Measurements from ENCODE around the gene TMPRSS12.
"Not testable (repeated sequence)": the region's sequence is repeated elsewhere in the genome, so short reads cannot be mapped to it uniquely, and the experiment has no call there.

TMPRSS12 gene

DNA sequence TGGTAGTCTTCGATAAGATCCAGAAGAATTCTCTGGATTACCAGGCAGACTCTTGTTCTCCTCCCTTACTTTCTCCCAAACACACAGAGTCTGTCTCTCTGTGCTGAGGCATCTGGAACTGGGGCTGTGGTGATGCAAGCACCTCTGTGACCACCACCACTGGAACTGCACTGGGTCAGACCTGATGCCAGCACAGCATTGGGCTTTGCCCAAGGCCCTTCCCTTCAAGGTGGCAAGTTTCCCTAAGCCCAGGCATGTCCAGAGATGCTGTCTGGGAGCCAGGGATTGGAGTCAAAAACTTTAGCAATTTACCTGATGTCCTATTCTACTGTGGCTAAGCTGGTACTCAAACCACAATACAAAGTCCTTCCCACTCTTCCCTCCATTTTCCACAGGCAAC lies 14.6 kb upstream of the TMPRSS12 start:
- Histone ChIP-seq H3K9ac (ENCODE audit: low read depth, low read length) (no peak overlapping the region), H3K36me3 (ENCODE audit: control insufficient read depth, insufficient read depth, low read length) (no peaks in the 10 kb centered on the region), H3K27me3 (ENCODE audit: control insufficient read depth, insufficient read depth, low read length) (no peaks in the 10 kb centered on the region), H3K4me3 (ENCODE audit: low read depth, low read length) (no peak overlapping the region), H3K27ac (ENCODE audit: low read depth, low read length) (no peak overlapping the region), H3K9me3 (ENCODE audit: control insufficient read depth, insufficient read depth, low read length) (peaks cover 1% of the 10 kb centered on the region; the same call in 1 of the 2 replicates), H3K4me1 (ENCODE audit: control insufficient read depth, insufficient read depth, low read length) (no peaks in the 10 kb centered on the region)

DNA sequence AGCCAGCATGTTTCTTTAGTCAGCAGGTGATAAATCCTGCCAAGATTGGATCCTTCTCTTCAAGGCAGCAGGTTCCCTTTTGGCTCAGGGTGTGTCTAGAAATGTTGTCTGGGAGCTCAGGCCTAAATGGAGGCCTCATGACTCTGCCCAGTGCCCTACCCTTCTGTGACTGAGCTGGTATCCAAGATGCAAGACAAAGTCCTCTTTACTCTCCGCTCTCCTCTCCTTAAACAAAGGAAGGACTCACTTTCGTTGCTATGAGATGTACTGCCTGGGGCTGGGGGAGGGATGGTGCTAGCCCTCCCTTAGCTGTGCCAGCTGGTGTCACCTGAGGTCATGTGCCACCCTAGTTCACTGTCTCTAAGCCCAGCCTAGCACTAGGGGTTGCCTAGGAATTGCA lies 13.8 kb upstream of the TMPRSS12 start:
- Histone ChIP-seq H3K9me3 (ENCODE audit: control insufficient read depth, insufficient read depth, low read length) (peaks cover 7% of the 10 kb centered on the region), H3K27ac (ENCODE audit: low read depth, low read length) (no peak overlapping the region), H3K9ac (ENCODE audit: low read depth, low read length) (no peak overlapping the region), H3K4me1 (ENCODE audit: control insufficient read depth, insufficient read depth, low read length) (no peaks in the 10 kb centered on the region), H3K36me3 (ENCODE audit: control insufficient read depth, insufficient read depth, low read length) (no peaks in the 10 kb centered on the region), H3K4me3 (ENCODE audit: low read depth, low read length) (no peak overlapping the region), H3K27me3 (ENCODE audit: control insufficient read depth, insufficient read depth, low read length) (no peaks in the 10 kb centered on the region)

DNA sequence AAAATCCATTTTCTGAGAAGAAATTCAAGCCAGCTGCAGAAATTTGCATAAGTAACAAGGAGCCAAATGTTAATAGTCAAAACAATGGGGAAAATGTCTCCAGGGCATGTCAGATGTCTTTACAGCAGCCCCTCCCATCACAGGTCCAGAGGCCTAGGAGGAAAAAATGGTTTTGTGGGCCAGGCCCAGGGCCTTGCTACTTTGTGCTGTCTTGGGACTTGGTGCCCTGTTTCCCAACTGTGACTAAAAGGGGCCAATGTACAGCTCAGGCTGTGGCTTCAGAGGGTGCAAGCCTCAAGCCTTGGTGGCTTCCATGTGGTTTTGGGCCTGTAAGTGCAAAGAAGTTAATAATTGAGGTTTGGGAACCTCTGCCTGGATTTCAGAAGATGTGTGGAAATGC lies 8.9 kb upstream of the TMPRSS12 start:
- not testable (repeated sequence) for H3K9ac ChIP-seq (ENCODE audit: low read depth, low read length); H3K36me3 ChIP-seq (ENCODE audit: control insufficient read depth, insufficient read depth, low read length); H3K27me3 ChIP-seq (ENCODE audit: control insufficient read depth, insufficient read depth, low read length); H3K4me3 ChIP-seq (ENCODE audit: low read depth, low read length); H3K27ac ChIP-seq (ENCODE audit: low read depth, low read length); H3K4me1 ChIP-seq (ENCODE audit: control insufficient read depth, insufficient read depth, low read length)
- H3K9me3 ChIP-seq (ENCODE audit: control insufficient read depth, insufficient read depth, low read length), result peaks cover 17% of the 10 kb centered on the region

DNA sequence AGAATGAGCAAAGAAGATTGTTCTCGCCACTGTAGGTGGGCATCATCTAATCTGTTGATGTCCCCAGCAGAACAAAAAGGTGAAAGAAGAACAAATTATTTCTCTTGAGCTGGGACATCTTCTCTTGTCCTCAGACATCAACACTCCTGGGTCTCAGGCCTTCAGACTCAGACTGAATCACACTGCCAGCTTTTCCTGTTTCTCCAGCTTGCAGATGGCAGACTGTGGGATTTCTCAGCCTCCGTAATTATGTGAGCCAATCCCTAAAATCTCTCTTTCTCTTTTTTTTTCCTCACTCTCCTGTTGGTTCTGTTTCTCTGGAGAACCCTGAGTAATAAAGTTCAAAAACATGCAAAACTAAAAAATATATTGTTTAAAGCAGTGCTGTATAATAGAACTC lies 3.7 kb upstream of the TMPRSS12 start:
- Histone ChIP-seq H3K27ac (ENCODE audit: low read depth, low read length) (no peak overlapping the region), H3K9me3 (ENCODE audit: control insufficient read depth, insufficient read depth, low read length) (peaks cover 8% of the 10 kb centered on the region), H3K9ac (ENCODE audit: low read depth, low read length) (no peak overlapping the region), H3K4me1 (ENCODE audit: control insufficient read depth, insufficient read depth, low read length) (no peaks in the 10 kb centered on the region), H3K4me3 (ENCODE audit: low read depth, low read length) (no peak overlapping the region), H3K27me3 (ENCODE audit: control insufficient read depth, insufficient read depth, low read length) (no peaks in the 10 kb centered on the region), H3K36me3 (ENCODE audit: control insufficient read depth, insufficient read depth, low read length) (no peaks in the 10 kb centered on the region)

DNA sequence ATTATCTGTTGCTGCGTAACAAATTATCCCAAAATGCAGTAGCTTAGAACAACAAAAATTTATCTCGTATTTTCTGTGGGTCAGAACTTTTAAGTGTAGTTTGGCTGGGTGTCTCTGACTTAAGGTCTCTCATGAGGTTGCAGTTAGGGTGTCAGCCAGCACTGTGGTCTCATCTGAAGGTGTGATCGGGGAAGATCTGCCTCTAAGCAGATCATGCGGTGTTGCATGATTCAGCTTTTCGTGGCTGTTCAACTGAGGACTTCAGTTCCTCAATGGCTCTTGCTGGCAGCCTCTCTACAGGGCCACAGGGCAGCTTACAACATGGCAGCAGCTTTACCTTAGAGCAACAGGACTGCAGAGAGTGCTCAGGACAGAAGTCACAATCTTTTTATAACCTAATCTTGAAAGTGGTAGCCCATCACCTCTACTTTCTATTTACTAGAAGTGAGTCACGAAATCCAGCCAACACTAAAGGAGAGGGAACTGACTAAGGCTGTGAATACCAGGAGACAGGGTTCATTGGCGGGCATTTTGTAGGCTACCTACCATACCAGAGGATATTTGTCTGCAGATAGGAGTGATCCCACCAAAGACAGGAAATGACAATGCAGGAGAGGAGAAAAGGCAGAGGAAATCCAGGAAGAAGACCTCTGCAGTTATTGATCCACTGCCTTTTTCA lies 1.8 kb upstream of the TMPRSS12 start:
- H3K27ac ChIP-seq (ENCODE audit: low read depth, low read length), result no peak overlapping the region
- H3K9me3 ChIP-seq (ENCODE audit: control insufficient read depth, insufficient read depth, low read length), result no peaks in the 10 kb centered on the region
- no peaks in the 10 kb centered on the region for H3K36me3 ChIP-seq (ENCODE audit: control insufficient read depth, insufficient read depth, low read length)
- H3K9ac ChIP-seq (ENCODE audit: low read depth, low read length), result no peak overlapping the region
- H3K4me1 ChIP-seq (ENCODE audit: control insufficient read depth, insufficient read depth, low read length), result no peaks in the 10 kb centered on the region
- H3K4me3 ChIP-seq (ENCODE audit: low read depth, low read length), result no peak overlapping the region
- no peaks in the 10 kb centered on the region for H3K27me3 ChIP-seq (ENCODE audit: control insufficient read depth, insufficient read depth, low read length)

DNA sequence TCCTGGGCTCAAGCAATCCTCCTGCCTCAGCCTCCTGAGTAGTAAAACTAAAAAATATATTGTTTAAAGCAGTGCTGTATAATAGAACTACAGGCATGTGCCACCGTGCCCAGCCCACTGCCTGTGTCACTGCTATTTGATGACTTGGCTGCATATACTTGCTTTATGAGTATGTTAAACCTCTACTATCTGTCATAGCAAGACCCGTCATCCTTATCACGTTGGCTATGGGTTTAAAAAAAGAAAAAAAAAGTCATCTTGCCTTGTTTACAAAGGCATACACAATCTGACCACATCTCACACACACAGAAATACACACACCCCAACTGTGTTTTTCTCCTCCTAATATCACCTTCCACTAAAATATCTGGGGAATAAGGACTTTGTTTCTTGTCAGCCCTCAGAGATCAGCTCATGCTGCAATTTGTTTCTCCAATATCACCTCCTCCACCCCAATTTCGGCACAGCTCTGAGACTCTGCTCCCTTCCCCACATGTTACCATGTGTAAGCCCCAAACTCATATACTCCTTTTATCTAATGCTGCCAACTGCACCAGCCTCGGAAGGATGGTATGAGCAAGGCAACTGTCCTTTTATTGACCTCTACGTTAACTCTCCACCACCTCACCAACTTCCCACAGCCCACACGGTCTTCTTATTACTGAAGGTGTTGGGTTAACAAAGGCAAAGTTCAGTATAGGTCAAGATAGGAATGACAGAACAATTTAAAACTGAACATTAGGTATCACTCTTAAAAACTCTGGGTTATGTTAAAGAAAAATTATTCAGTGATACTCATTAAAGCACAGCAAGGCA lies 802 bp upstream of the TMPRSS12 start:
- Histone ChIP-seq H3K36me3 (ENCODE audit: control insufficient read depth, insufficient read depth, low read length) (no peaks in the 10 kb centered on the region), H3K9me3 (ENCODE audit: control insufficient read depth, insufficient read depth, low read length) (no peaks in the 10 kb centered on the region), H3K4me1 (ENCODE audit: control insufficient read depth, insufficient read depth, low read length) (no peaks in the 10 kb centered on the region), H3K9ac (ENCODE audit: low read depth, low read length) (no peak overlapping the region), H3K27me3 (ENCODE audit: control insufficient read depth, insufficient read depth, low read length) (no peaks in the 10 kb centered on the region), H3K4me3 (ENCODE audit: low read depth, low read length) (no peak overlapping the region), H3K27ac (ENCODE audit: low read depth, low read length) (no peak overlapping the region)

DNA sequence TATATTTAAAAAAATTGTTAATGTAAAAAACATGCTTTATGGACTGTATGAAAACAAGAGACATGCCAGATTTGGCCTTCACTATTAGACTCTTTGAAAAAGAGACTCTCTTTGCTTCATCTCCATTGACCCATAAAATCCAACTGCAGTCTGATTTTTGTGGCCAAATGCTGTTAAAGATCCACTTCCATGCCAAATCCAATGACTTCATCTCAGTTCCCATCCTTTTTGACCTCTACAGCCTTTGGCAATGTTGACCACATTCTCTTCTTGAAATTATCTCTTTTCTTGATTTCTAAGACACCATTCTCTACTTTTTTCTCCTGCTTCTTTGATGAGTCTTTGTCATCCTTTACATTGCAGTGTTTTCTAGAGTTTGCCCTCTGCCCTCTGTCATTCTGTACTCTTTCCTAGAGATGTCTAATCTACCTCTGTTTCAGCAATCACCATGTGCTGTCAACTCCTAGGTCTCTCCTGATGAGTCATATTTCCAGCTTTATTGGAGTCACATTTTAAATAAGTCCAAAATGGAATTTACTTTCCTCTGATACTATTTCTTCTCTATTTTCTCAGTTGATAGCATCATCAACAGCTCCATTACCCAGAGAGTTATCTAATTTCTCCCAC lies 2.4 kb downstream of the TMPRSS12 start:
- H3K9me3 ChIP-seq (ENCODE audit: control insufficient read depth, insufficient read depth, low read length), result no peaks in the 10 kb centered on the region
- no peaks in the 10 kb centered on the region for H3K27me3 ChIP-seq (ENCODE audit: control insufficient read depth, insufficient read depth, low read length)
- no peaks in the 10 kb centered on the region for H3K4me1 ChIP-seq (ENCODE audit: control insufficient read depth, insufficient read depth, low read length)
- H3K4me3 ChIP-seq (ENCODE audit: low read depth, low read length), result no peak overlapping the region
- H3K9ac ChIP-seq (ENCODE audit: low read depth, low read length), result no peak overlapping the region
- H3K36me3 ChIP-seq (ENCODE audit: control insufficient read depth, insufficient read depth, low read length), result no peaks in the 10 kb centered on the region
- H3K27ac ChIP-seq (ENCODE audit: low read depth, low read length), result no peak overlapping the region

DNA sequence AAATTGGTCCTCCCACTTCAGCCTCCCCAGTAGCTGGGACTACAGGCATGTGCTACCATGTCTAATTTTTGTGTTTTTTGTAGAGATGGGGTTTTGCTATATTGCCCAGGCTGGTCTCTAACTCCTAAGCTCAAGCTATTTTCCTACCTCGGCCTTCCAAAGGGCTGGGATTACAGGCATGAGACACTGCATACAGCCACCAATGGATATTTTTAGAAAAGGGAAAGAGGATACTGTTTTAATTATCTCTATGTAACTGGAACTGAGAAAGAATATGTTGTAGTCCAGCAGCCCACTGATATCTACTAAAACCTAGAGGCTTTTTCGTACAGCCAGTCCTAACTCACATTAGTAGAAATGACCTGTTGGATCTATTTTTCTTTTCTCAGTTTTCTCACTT lies 6.2 kb downstream of the TMPRSS12 start:
- H3K9ac ChIP-seq (ENCODE audit: low read depth, low read length), result no peak overlapping the region
- H3K36me3 ChIP-seq (ENCODE audit: control insufficient read depth, insufficient read depth, low read length), result no peaks in the 10 kb centered on the region
- H3K4me1 ChIP-seq (ENCODE audit: control insufficient read depth, insufficient read depth, low read length), result no peaks in the 10 kb centered on the region
- no peaks in the 10 kb centered on the region for H3K9me3 ChIP-seq (ENCODE audit: control insufficient read depth, insufficient read depth, low read length)
- H3K27me3 ChIP-seq (ENCODE audit: control insufficient read depth, insufficient read depth, low read length), result no peaks in the 10 kb centered on the region
- H3K27ac ChIP-seq (ENCODE audit: low read depth, low read length), result no peak overlapping the region
- H3K4me3 ChIP-seq (ENCODE audit: low read depth, low read length), result no peak overlapping the region

DNA sequence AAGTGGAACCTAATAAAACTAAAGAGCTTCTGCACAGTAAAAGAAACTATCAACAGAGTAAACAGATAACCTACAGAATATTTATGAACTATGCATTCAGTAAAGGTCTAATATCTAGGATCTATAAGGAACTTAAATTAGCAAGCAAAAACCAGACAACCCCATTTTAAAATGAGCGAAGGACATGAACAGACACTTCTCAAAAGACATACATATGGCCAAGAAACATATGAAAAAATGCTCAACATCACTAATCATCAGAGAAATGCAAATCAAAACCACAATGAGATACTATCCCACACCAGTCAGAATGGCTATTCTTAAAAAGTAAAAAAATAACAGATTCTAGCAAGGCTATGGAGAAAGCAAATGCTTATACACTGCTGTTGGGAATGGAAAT lies 12.5 kb downstream of the TMPRSS12 start:
- H3K27ac ChIP-seq (ENCODE audit: low read depth, low read length); H3K4me1 ChIP-seq (ENCODE audit: control insufficient read depth, insufficient read depth, low read length); H3K4me3 ChIP-seq (ENCODE audit: low read depth, low read length); H3K27me3 ChIP-seq (ENCODE audit: control insufficient read depth, insufficient read depth, low read length); H3K9ac ChIP-seq (ENCODE audit: low read depth, low read length); H3K9me3 ChIP-seq (ENCODE audit: control insufficient read depth, insufficient read depth, low read length); H3K36me3 ChIP-seq (ENCODE audit: control insufficient read depth, insufficient read depth, low read length): not testable (repeated sequence)

DNA sequence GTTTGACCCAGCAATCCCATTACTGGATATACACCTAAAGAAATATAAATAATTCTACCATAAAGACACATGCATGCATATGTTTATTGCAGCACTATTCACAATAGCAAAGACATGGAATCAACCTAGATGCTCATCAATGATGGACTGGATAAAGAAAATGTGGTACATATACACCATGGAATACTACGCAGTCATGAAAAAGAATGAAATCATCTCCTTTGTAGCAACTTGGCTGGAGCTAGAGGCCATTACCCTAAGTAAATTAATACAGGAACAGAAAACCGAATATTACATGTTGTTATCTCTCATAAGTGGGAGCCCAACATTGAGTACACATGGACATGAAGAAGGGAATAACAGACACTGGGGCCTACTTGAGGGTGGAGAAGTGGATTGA lies 13.0 kb downstream of the TMPRSS12 start:
- not testable (repeated sequence) for H3K4me1 ChIP-seq (ENCODE audit: control insufficient read depth, insufficient read depth, low read length); H3K9me3 ChIP-seq (ENCODE audit: control insufficient read depth, insufficient read depth, low read length); H3K27ac ChIP-seq (ENCODE audit: low read depth, low read length); H3K4me3 ChIP-seq (ENCODE audit: low read depth, low read length); H3K36me3 ChIP-seq (ENCODE audit: control insufficient read depth, insufficient read depth, low read length); H3K27me3 ChIP-seq (ENCODE audit: control insufficient read depth, insufficient read depth, low read length); H3K9ac ChIP-seq (ENCODE audit: low read depth, low read length)

DNA sequence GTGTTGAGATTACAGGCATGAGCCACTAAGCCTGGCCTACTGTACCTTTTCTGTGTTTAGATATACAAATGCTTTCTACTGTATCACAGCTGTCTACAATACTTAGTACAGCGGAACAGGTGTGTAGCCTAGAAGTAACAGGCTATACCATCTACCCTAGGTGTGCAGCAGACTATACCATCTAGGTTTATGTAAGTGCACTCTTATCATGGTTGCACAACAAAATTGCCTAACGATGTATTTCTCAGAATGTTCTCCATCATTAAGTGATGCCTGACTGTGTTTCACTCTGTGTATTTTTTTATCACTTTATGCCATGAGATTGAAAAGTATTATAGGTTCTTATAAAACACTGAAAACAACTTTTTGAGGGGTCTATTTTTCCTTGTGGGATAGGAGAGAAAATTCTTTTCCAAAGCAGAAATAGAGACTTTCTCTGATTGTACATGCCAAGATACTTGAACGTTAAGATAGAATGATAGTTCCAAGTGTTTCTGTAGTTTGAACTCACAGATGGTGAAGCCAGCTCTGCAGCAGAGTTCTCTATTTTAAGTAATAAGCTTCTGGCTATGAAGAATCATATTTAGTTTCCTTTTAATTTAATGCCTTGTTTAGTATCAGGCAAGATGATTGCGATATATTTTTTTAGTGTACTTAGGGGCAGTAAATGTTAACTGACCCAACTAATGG lies 17.0 kb downstream of the TMPRSS12 start:
- no peaks in the 10 kb centered on the region for H3K9me3 ChIP-seq (ENCODE audit: control insufficient read depth, insufficient read depth, low read length)
- no peaks in the 10 kb centered on the region for H3K4me1 ChIP-seq (ENCODE audit: control insufficient read depth, insufficient read depth, low read length)
- no peak overlapping the region for H3K27ac ChIP-seq (ENCODE audit: low read depth, low read length)
- no peak overlapping the region for H3K9ac ChIP-seq (ENCODE audit: low read depth, low read length)
- no peaks in the 10 kb centered on the region for H3K27me3 ChIP-seq (ENCODE audit: control insufficient read depth, insufficient read depth, low read length)
- no peak overlapping the region for H3K4me3 ChIP-seq (ENCODE audit: low read depth, low read length)
- H3K36me3 ChIP-seq (ENCODE audit: control insufficient read depth, insufficient read depth, low read length), result no peaks in the 10 kb centered on the region

Measured in HUES48 (cell line).